NCI-H2196 treated with DMSO at 0.1 percent for 48 hours (cell line): Measurements from ENCODE around the gene THUMPD3.

Experiments
- DNase-seq: peaks from one replicate; lab custom pipeline; 2025; ENCODE audit not compliant: unreplicated experiment; lab: John Stamatoyannopoulos, UW

The THUMPD3 gene

GRCh38 chr3:9396632-9397331 lies 33.9 kb downstream of the THUMPD3 start:
- peak; percentile 89 for DNase-seq

GRCh38 chr3:9397332-9397905 lies 34.6 kb downstream of the THUMPD3 start, which contains the start of gene SETD5:
TSS of gene SETD5 (plus strand) at chr3:9397615. CDS start at chr3:9428939, 31,324 bp downstream.
- DNase-seq: peak; percentile 79

- DNase-seq: no peak
Measured at GRCh38 chr3:9397906-9398699, 35.2 kb downstream of the THUMPD3 start.

DNA sequence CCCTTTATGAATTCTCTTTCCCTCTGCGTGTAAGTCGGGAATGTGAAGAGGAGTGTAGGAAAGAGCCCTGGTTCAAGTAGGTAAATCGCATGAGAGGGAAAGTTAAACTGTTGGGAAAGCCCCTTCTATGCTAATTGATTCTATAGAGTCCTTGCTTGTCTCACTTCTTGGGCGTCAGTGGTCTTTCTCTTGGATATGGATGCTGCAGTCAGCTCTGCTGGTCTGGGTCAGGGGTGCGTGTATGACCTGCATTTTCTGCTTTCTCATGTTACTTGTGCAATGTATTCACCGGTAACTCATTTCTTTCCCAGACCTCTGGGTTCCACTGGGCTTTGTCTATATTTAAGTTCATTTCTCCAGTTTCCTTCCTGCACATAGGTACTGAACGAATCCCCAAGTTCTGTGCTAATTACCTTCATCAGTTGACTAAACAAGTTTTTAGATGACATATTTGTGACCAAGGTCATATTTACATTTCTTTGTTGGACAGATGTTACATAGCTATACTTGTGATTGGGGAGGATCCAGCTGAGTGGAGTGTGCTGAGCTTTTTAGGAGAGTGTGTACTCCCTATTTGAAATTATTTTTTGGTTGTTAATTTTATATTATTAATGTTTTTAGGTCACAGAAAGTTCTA lies 36.0 kb downstream of the THUMPD3 start:
- no peak for DNase-seq

DNA sequence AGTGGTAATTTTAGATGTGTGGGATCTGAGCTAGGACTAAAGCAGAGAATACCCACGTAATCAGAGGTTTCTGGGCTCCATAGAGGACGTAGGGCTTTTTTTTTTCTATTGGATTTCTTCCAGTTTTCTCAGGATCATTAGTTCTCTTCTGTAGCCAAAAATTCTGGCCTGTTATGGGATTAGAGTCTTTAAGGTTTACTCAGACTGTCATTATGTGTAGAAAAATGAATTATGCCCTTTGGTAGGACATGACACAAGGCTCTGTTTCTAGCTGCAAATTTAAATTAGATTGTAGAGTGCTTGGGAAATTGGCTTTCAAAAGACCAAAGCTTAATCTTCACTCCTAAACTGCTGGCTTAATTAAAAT lies 36.5 kb downstream of the THUMPD3 start:
- no peak for DNase-seq

DNA sequence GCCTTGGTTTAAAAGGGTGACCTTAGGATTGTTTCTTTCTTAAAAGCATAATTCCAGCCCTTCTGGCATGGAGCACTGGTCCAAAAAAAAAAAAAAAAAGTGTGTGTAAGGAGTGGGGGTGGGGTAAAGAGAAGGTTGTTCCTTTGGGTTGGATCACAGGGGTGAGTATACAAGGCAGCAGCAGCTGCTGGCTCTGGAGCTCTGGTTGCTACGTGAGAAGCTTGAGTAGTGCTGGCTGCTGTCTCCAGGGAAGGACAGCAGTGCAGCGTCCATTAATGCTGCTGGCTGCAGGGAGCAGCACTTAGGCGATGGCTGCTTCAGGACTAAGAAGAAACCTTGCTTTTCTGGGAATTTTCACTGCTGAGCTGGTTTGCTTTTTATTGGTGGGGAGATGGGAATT lies 36.9 kb downstream of the THUMPD3 start:
- DNase-seq: peak; percentile 50

DNA sequence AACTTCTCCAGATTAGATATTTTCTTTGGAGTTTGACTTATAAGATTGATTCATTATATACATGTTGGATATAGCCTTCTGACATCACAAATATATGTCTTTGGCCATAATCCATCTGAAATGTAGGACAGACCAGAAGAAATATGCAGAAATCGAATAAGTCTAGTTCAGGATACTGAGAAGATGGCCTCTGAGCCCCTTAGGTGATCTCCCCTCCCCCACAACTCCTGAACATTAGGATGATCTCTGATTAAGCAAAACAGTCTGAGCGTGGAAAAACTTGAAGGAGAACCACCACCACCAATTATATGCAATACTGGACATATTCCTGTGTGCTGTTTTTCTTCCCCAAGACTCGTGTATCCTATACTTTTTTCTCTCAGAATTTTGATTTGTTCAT lies 37.8 kb downstream of the THUMPD3 start:
- no peak for DNase-seq

DNA sequence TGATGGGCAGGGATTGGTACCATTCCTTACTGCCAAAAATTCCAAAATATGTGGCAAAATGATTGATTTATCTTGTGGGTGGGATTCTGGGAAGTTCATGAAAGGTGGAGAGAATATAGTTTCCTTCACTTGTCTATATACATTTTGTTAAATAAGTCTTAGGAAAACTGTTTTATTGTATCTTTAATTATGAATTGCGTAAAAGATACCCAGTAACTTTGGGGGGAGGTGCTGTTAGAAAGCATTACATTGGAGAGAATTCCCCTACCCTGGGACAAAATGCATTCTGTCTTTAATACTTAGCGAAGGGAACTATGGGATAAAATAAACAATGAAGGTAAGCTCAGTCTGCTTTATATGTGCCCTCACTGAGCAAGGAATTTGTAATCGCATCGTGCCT lies 39.1 kb downstream of the THUMPD3 start:
- no peak for DNase-seq

GRCh38 chr3:9402410-9403228 lies 39.8 kb downstream of the THUMPD3 start:
- no peak for DNase-seq

GRCh38 chr3:9403463-9403862 lies 40.6 kb downstream of the THUMPD3 start:
- DNase-seq: no peak

DNA sequence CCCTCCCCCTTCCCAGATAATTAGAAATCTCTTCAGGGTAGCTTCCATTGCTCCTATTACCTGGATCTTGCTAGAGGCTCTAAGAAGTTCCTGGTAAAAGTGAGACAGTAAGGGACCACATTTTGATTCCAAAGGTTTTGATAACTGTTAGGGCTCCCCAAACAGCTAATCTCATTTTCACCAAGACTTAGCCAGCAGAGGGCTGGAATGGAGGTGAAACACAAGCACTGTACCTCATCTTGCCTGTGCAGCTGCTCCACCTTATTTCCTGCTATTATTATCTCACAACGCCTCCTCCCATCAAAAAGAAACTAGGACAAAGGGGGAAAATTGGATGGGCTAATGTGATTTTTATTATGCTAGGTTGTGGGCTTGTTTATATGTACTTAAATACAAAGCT lies 41.8 kb downstream of the THUMPD3 start:
- DNase-seq: no peak

DNA sequence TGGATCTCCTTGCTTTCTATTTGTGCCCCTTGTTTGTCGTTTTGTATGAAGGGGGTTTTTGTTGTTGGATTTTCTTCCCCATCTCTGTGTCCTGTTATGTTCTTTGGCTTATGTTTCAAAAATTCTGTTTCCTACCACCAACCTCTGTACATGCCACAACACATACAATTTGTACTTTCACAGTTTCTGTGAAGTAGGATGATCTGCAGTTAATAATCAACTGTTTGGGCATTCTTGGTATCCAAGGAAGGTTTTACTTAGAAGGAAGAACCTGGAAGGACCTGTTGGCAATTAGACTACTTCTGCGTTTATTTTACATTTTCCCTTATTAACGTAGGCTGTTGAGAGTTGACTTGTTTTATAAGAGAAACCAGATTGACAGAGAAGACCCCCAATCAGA lies 42.9 kb downstream of the THUMPD3 start:
- DNase-seq: no peak

- no peak for DNase-seq
Measured at GRCh38 chr3:9406856-9407626, 44.2 kb downstream of the THUMPD3 start.

DNA sequence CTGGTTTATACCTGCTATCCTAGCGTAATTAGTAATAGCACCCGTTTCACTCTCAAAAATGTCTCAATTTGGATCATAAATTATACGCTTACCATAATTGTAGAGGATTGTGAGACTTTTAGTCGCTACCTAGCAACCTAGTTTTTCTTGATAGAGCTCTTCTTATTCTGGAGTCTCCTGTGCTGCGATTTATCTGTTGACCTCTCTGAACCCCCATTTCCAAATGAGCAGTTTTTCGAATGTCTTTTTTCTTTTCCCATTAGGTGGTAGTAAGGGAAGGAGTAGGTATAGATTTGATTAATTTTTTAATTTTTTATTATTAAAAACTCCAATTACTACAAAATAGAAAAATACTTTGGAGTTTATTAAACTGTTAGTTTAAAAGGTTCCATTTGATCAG lies 45.2 kb downstream of the THUMPD3 start:
- DNase-seq: no peak

DNA sequence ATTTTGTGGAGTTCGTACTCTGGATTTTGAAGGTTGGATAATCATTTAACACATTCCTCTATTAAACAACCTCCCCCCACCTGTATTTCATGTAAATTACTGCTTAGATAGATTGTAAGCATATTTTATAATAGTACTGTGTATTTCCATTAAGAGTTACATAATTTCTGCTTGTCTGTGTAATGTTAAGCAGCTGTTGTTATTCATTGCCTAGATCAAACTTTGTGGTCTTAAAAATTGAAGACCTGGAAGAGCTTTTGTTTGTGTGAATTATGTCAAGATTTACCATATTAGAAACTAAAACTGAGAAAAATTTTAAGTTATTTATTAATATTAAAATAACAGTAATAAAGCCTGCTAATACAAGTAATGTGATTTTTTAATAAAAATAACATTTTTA lies 45.7 kb downstream of the THUMPD3 start:
- no peak for DNase-seq

DNA sequence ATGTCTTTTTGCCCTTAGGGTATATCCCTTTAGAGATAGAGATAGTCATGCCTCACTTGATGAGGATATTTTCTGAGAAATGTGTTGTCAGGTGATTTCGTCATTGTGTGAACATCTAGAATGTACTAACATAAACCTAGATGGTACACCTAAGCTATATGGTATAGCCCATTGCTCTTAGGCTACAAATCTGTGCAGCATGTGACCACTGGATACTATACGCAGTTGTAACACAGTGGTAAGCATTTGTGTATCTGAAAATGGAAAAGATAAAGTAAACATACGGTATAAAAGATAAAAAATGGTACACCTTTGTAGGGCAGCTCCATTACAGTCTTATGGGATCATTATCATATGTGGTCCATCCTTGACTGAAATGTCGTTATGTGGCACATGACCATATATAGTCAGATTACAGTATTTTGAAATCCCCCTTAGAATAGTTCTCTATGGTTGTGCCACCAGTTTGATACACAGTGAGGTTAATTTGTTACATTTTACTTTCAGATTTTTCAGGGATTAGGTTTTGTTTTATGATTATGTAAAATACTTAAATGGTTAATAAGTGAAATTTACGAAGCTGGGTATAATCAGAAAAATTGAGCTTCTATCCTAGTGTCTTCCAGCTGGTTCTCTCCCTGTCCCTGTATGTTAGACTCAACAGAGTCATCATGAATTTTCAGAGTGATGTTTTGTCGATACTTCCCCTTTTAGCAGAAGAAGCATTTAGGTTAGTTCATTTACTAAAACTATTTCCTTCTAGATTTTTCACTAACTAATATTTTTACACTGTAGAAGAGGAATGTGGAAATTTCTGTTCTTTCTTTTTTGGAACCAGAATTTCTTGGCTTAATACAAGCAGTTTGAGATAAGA lies 47.4 kb downstream of the THUMPD3 start:
- DNase-seq: no peak

DNA sequence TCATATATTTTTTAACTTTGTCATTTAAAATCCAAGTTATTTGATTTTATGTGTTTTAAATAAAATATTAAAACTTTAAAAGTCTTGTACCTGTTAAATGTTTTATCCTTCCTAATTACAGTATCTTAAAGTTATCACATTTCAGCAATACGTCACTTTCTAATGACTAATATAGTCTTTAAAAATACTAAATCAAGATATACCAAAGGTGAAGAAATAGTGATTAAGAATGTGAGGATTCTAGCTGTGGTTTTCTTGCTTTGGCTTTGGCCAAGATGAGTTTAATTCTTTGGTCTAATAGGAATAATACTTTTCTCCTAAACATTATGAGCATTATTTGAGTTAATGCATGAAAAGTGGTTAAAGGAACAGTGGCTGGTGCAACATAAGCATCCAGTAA lies 48.4 kb downstream of the THUMPD3 start:
- no peak for DNase-seq

GRCh38 chr3:9412293-9412692 lies 49.4 kb downstream of the THUMPD3 start:
- DNase-seq: no peak

GRCh38 chr3:9414826-9415225 lies 52.0 kb downstream of the THUMPD3 start:
- DNase-seq: no peak
